ENCODE data around the gene FGF23.
A peak's percentile ranks its signal among the peaks of the same experiment; 100 is the strongest.

Gene FGF23

DNA sequence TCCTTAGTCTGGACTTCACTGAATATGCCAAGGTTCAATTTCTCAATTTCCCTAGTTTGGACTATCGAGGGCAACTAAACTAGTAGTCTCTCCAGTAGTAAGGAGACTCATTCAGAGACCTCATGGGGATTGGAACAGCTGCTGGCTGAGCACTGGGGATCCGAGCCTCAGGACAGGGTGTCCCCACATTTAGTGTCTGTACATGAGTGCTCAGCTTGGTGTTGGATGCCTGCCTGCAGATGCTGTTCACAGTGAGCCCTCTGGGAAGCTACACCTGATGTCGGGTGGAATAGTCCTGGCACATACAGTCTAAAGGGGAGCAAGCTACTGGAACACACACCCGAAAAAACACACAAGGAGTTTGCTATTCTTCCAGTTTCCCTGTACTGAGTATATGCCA is 820 bp upstream of the FGF23 start:
- no peak for DNase-seq

DNA sequence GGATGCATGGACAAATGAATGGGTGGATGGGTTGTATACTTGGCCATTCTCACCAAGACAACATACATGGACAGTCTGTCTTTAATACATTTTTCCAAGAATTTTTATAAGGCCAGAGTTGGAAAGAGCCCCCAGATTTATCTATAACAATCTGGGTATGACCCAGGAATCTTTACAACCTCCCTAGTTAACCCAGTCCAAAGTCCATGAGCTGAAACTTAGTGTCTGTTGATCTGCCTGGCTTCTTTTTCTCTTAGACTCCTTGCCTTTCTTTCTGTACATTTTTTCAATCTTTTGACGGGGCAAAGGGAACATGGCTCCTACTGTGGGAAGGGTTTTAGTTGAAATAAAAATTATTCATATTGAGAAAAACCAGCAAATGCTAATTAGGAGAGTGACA is 740 bp downstream of the FGF23 start:
- no peak for DNase-seq

GRCh38 chr12:4375449-4375848 is 4.1 kb downstream of the FGF23 start:
- no peak for DNase-seq

DNA sequence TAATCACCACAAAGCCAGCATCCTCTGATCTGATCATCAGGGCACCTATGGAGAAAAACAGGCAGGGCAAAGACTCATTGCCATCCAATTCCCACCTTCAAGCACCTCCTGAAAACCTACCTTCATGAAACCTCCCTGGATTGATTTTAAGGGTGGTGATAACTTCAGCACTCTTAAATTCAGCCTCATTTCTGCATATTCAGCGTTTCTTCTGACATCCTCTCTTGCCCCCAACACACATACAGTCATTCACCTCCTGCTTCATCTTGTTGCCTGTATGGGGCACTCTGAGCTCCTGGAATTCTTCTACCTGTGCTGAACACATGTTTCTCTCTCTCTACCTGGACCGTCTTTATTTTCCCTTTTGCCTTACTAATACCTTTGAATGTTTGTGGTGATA is 6.9 kb downstream of the FGF23 start:
- no peak for DNase-seq

- DNase-seq = no peak
These were observed 9.2 kb downstream of the FGF23 start for GRCh38 chr12:4370265-4370664.

DNA sequence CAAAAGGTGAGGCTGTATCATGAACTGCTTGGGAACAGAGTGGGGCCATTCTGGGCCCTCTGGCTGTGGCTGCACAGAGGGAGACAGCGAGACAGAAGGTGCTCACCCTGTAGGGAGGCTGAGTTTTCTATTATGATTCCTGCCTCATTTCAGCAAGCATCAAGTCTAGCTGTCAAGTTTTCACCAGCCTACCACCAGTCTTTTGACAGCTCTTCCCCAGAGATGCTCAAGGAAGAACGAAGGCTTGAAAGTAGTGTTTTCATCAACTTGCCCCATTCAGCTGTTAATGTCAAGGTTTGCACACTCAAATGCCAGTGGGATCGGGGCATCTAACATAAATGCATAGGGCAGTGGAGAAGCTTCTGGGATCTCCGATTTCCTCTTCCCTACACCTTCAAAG is 10.0 kb downstream of the FGF23 start:
- no peak for DNase-seq

- DNase-seq = no peak
These were observed 13.4 kb downstream of the FGF23 start for GRCh38 chr12:4366090-4366489.

GRCh38 chr12:4356041-4356327 is 23.5 kb downstream of the FGF23 start:
- DNase-seq = no peak

- no peak for DNase-seq
These were observed 24.1 kb downstream of the FGF23 start for GRCh38 chr12:4355156-4356040.

DNA sequence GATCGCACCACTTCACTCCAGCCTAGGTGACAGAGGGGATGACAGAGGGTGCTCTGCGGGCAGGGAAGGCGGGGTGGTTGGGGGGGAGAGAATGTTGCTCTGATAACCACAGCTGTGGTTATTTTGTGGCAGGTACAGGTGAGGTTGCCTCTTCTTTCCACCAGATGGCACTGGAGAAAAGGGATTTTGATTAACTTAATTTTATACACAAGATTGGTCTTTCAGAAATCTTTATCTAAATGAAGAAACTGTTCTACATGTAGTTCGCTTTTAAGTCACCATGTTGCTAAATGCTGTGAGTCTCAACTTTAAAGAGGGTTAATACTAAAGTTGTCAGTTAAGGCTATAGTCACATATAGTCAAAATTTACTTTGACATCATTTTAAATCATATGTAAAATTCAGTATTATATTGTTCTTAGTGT is 25.7 kb downstream of the FGF23 start:
- peak; percentile 29 for DNase-seq

DNA sequence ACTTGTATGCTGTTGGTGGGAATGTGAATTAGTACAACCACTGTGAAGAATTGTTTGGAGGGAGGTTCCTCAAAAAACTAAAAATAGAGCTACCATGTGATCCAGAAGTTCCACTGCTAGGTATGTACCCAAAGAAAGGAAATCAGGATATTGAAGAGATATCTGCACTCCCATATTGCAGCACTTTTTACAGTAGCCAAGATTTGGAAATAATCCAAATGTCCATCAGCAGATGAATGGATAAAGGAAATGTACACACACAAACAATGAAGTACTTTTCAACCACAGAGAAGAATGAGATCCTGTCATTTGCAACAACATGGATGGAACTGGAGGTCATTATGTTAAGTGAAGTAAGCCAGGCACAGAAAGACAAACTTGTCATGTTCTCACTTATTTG is 32.6 kb downstream of the FGF23 start:
- DNase-seq = no peak

- no peak for DNase-seq
These were observed 47.7 kb downstream of the FGF23 start for GRCh38 chr12:4331842-4332241.

DNA sequence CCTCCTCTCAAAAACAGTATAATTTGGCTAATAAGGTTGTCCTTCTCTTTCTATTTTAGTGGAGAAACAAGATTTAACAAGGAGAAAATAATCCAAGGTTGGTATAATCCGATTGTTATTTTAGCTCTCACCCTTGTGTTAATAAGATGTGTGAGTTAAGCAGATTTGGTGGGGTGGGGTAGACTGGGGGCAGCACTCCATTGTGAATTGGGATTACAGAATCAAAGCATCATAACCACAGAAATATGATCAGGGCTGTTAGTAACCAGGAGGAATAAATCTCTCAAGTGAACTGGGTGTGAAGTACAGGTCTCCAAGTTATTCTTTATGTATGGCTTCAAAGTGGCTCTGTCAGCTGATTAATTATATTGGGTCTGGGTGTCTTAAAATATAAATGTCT is 48.3 kb downstream of the FGF23 start:
- no peak for DNase-seq

DNA sequence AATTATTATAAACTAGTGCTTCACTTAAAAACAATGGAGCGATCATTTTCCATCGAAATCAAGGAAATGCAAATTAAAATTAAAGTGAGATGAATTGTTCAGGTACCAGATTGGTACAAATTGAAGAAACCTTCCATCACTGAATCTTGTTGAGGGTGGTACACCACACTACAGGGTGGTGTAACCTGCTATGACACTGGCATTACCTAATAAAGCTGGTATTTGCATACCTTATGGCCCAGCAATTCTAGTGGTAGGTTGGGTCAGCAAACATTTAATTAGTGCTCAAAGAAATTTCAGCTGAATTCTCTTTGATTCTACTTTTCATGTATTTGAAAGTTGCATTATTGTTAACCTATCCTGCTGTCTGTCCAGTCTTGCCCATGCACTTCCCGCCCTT is 49.3 kb downstream of the FGF23 start:
- DNase-seq = no peak

GRCh38 chr12:4327293-4327692 is 52.2 kb downstream of the FGF23 start:
- no peak for DNase-seq

DNA sequence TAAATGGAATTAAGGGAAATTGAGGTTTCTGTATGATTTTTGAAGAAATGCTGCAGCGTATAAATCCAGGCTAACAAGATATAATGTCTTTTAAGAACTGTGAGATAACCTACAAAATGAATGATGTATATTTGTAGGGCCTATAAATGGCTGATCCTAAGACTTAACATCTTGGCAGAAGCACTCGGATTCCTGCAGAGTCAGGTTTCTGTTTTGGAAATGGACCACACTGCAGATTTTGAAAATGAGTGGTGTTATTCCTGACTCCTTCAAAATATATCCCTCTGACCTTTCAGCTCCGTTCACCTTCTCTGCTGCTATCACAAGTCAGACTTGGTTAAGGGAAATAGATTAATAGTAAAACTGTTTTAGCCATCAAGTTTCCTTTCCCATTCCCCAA is 53.5 kb downstream of the FGF23 start:
- no peak for DNase-seq

GRCh38 chr12:4324366-4324765 is 55.1 kb downstream of the FGF23 start:
- DNase-seq = no peak

DNA sequence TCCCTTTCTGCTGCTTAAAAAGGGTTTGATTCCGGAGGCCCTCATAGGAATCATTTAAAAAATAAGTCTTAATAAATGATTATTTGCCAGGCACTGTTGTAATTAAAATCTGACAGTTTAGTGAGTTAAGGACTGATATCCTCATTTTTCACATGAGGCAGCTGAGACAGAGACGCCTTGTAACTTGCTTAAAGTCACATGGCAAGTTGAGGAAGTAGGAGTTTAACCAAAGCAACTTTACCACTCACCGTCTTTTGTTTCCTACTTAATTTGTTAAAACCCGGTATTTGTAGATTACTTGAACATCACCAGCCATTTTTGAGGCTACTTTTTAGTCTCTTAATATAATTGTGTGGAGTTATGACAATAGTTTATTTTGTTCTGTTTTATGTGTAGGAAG is 56.1 kb downstream of the FGF23 start:
- no peak for DNase-seq

DNA sequence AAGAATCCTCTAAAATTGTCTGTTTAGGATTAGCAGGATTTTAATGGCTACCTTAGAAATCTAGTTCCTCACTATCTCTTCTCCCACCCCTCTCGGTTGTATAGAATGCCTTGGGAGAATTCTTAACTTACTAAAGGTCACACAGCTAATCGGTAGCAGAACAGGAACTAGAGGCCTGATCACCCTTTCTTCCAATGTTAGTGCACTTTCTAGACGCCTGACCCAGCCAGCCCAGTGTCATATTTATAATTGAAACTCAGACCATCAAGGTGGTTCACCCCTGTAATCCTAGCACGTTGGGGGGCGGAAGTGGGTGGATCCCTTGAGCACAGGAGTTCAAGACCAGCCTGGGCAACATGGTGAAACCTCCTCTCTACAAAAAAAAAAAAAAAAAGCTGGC is 56.8 kb downstream of the FGF23 start:
- DNase-seq = no peak

GRCh38 chr12:4320853-4321701 is 58.4 kb downstream of the FGF23 start, which contains the start of gene TIGAR:
Gene TIGAR, plus strand, starts transcription at chr12:4321213. Its CDS starts 59 bp downstream, at chr12:4321272.
- peak; percentile 85 for DNase-seq

GRCh38 chr12:4320497-4320852 is 59.0 kb downstream of the FGF23 start:
- no peak for DNase-seq
